DOHH2 (cell line): ENCODE results near the gene USP13.

Source experiments
- H3F3A ChIP-seq: fragments of 200-600 bp; sonication (generic), shearing (Covaris generic); 2 replicates; pipeline ENCODE4 v1.6.0; 2016; ENCODE audit warnings: antibody characterized with exemption, mild to moderate bottlenecking; ENCODE audit not compliant: control insufficient read depth, insufficient read depth
- H3K27ac ChIP-seq: fragments of 200-600 bp; sonication (generic); 2 replicates; pipeline ENCODE4 v1.5.1; 2014; ENCODE audit warnings: low read depth, mild to moderate bottlenecking, low read length, moderate library complexity
- H3K27me3 ChIP-seq: fragments of 200-600 bp; sonication (generic); 2 replicates; pipeline ENCODE4 v1.6.1; 2014; ENCODE audit warnings: mild to moderate bottlenecking, low read length, mixed read lengths; ENCODE audit not compliant: control insufficient read depth
- H3K36me3 ChIP-seq: fragments of 200-600 bp; sonication (generic); 2 replicates; pipeline ENCODE4 v1.6.1; 2014; ENCODE audit warnings: mild to moderate bottlenecking, low read length, moderate library complexity, mixed read lengths; ENCODE audit not compliant: control insufficient read depth
- H3K4me1 ChIP-seq: fragments of 200-600 bp; sonication (generic); 2 replicates; pipeline ENCODE4 v1.6.1; 2014; ENCODE audit warnings: mild to moderate bottlenecking, low read length, mixed read lengths; ENCODE audit not compliant: control insufficient read depth
- H3K4me2 ChIP-seq: fragments of 200-600 bp; sonication (generic); 2 replicates; pipeline ENCODE4 v1.6.0; 2014; ENCODE audit warnings: mild to moderate bottlenecking, low read length, moderate library complexity
- H3K4me3 ChIP-seq: fragments of 200-600 bp; sonication (generic); 2 replicates; pipeline ENCODE4 v1.5.1; 2014; ENCODE audit warnings: mild to moderate bottlenecking, low read length, mixed read lengths
- H3K79me2 ChIP-seq: fragments of 200-600 bp; sonication (generic); 2 replicates; pipeline ENCODE4 v1.6.1; 2014; ENCODE audit warnings: mild to moderate bottlenecking, low read length, mixed read lengths; ENCODE audit not compliant: control insufficient read depth
- H3K9me2 ChIP-seq: fragments of 200-600 bp; sonication (generic); replicated peaks from 2 replicates; pipeline ENCODE4 v1.6.1; 2014; ENCODE audit warnings: mild to moderate bottlenecking, low read length, mixed read lengths; ENCODE audit not compliant: control insufficient read depth
- H3K9me3 ChIP-seq: fragments of 200-600 bp; sonication (generic); 2 replicates; pipeline ENCODE4 v1.6.1; 2014; ENCODE audit warnings: antibody characterized with exemption, low read length, mixed read lengths; ENCODE audit not compliant: control insufficient read depth, insufficient read depth
- H4K20me1 ChIP-seq: fragments of 200-600 bp; sonication (generic); 2 replicates; pipeline ENCODE4 v1.6.0; 2014; ENCODE audit warnings: low read depth, mild to moderate bottlenecking, antibody characterized with exemption, low read length, moderate library complexity; ENCODE audit not compliant: control insufficient read depth, insufficient read depth
- EZH2phosphoT487 ChIP-seq: fragments of 200-600 bp; sonication (generic); IDR thresholded peaks from 2 replicates; pipeline ENCODE4 v1.6.1; 2017; ENCODE audit warnings: borderline replicate concordance, mild to moderate bottlenecking, antibody characterized with exemption, low read length, moderate library complexity, mixed read lengths
- TF ChIP-seq, protein P1 (sequence below): fragments of 200-600 bp; sonication (generic); IDR thresholded peaks from one replicate; pipeline ENCODE4 v1.5.1; 2014; ENCODE audit warnings: antibody characterized with exemption, mild to moderate bottlenecking, low read depth, low read length; ENCODE audit not compliant: poor library complexity, severe bottlenecking

The USP13 gene

GRCh38 chr3:179703816-179704215, 51.0 kb downstream of the USP13 start:
- Histone ChIP-seq H3K36me3 (peaks cover 28% of the 10 kb centered on the region), H3K4me3 (no peak overlapping the region), H3K27me3 (no peaks in the 10 kb centered on the region), H3K9me3 (no peaks in the 10 kb centered on the region), H3K4me2 (no peak overlapping the region), H3K79me2 (no peaks in the 10 kb centered on the region), H3K4me1 (no peaks in the 10 kb centered on the region), H3K9me2 (no peaks in the 10 kb centered on the region), H3K27ac (no peak overlapping the region), H3F3A (no peaks in the 10 kb centered on the region), H4K20me1 (no peaks in the 10 kb centered on the region)
- no peak for TF ChIP-seq EZH2phosphoT487
- TF ChIP-seq, protein P1, sequence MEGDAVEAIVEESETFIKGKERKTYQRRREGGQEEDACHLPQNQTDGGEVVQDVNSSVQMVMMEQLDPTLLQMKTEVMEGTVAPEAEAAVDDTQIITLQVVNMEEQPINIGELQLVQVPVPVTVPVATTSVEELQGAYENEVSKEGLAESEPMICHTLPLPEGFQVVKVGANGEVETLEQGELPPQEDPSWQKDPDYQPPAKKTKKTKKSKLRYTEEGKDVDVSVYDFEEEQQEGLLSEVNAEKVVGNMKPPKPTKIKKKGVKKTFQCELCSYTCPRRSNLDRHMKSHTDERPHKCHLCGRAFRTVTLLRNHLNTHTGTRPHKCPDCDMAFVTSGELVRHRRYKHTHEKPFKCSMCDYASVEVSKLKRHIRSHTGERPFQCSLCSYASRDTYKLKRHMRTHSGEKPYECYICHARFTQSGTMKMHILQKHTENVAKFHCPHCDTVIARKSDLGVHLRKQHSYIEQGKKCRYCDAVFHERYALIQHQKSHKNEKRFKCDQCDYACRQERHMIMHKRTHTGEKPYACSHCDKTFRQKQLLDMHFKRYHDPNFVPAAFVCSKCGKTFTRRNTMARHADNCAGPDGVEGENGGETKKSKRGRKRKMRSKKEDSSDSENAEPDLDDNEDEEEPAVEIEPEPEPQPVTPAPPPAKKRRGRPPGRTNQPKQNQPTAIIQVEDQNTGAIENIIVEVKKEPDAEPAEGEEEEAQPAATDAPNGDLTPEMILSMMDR: no peak

- no peaks in the 10 kb centered on the region for H3K4me1 ChIP-seq
- H4K20me1 ChIP-seq: no peaks in the 10 kb centered on the region
- no peaks in the 10 kb centered on the region for H3K27me3 ChIP-seq
- H3K36me3 ChIP-seq: peaks cover 42% of the 10 kb centered on the region
- no peak overlapping the region for H3K4me3 ChIP-seq
- H3K4me2 ChIP-seq: no peak overlapping the region
- no peaks in the 10 kb centered on the region for H3K9me3 ChIP-seq
- no peaks in the 10 kb centered on the region for H3K9me2 ChIP-seq
- no peak for TF ChIP-seq EZH2phosphoT487
- TF ChIP-seq, protein P1: no peak
- H3F3A ChIP-seq: no peaks in the 10 kb centered on the region
- H3K79me2 ChIP-seq: no peaks in the 10 kb centered on the region
- H3K27ac ChIP-seq: no peak overlapping the region
Observed at GRCh38 chr3:179706233-179706632, 53.4 kb downstream of the USP13 start.

GRCh38 chr3:179710079-179710478, 57.2 kb downstream of the USP13 start:
- H3K27ac ChIP-seq: no peak overlapping the region

More at GRCh38 chr3:179710079-179710478, 57.2 kb downstream of the USP13 start:
- Histone ChIP-seq H3K9me3 (no peaks in the 10 kb centered on the region), H3K4me1 (no peaks in the 10 kb centered on the region), H3K4me2 (no peak overlapping the region), H3K9me2 (no peaks in the 10 kb centered on the region), H3K4me3 (no peak overlapping the region), H3F3A (peaks cover 6% of the 10 kb centered on the region; the same call in 1 of the 2 replicates), H3K27me3 (no peaks in the 10 kb centered on the region), H3K36me3 (peaks cover 50% of the 10 kb centered on the region), H4K20me1 (no peaks in the 10 kb centered on the region), H3K79me2 (no peaks in the 10 kb centered on the region)
- TF ChIP-seq, protein P1: no peak
- TF ChIP-seq EZH2phosphoT487: no peak
